DLD1 (cell line): ENCODE measurements around the gene OR1F1.
"Not testable (repeated sequence)": the region's sequence is repeated elsewhere in the genome, so short reads cannot be mapped to it uniquely, and the experiment has no call there.

ENCODE experiments used
- in situ Hi-C: cut with HindIII; loops from 2 replicates; pipeline ENCODE4 v1.10.0; 2017; ENCODE audit warnings: low sequenced_read_pairs

The OR1F1 gene

GRCh38 chr16:3197694-3198333 lies 9.8 kb downstream of the OR1F1 start:
- in situ Hi-C loops = not testable (repeated sequence)

DNA sequence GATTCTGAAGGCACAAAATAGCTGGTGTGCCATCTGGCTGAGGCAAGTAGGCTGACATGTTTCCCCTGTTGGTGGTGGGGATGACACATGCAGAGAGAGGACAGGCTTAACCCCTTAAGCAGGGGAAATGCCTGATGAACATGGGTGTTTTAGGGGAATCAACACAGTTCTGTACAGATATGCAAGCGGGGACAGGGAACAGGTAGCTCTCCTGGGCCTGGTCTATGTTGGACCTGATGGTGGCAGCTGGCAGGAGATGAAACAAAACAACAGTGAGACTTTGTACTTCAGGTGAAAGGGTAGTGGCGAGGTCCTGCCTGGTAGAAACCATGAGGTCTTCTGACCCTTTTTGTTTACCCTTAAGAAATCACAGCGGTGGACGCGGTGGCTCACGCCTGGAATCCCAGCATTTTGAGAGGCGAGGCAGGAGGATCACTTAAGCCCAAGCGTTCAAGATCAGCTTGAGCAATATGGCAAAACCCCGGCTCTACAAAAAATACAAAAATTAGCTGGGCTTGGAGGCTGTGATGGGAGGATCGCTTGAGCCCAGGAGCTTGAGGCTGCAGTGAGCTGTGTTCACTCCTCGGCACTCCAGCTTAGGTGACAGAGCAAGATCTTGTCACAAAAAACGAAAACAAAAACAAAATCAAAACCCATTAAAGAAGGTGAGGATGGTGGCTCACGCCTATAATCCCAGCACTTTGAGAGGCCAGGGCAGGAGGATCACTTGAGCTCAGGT lies 10.5 kb downstream of the OR1F1 start:
- in situ Hi-C loops = no loop called here

GRCh38 chr16:3202903-3203539 lies 15.0 kb downstream of the OR1F1 start:
- in situ Hi-C loops = no loop called here

GRCh38 chr16:3205939-3206338 lies 17.9 kb downstream of the OR1F1 start:
- in situ Hi-C loops = not testable (repeated sequence)

GRCh38 chr16:3207086-3207953 lies 19.3 kb downstream of the OR1F1 start:
- in situ Hi-C loops = no loop called here

- in situ Hi-C loops = no loop called here
These were observed 24.0 kb downstream of the OR1F1 start for GRCh38 chr16:3212006-3212405.

DNA sequence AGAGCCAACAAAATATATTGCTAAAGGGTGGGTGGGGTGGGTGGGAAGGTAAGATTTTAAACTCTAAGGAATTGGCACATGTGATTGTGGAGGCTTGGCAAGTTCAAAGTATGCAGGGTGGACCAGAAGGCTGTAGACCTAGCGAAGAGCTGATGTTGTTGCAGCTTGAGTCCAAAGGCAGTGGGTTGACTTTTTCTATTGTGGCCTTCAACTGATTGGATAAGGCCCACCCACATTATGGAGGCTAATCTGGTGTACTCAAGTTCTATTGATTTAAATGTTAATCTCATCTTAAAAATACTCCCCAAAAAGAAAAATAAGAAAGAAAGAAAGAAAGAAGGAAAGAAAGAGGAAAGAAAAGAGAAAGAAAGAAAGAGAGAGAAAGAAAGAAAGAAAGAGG lies 24.6 kb downstream of the OR1F1 start:
- in situ Hi-C loops = no loop called here

DNA sequence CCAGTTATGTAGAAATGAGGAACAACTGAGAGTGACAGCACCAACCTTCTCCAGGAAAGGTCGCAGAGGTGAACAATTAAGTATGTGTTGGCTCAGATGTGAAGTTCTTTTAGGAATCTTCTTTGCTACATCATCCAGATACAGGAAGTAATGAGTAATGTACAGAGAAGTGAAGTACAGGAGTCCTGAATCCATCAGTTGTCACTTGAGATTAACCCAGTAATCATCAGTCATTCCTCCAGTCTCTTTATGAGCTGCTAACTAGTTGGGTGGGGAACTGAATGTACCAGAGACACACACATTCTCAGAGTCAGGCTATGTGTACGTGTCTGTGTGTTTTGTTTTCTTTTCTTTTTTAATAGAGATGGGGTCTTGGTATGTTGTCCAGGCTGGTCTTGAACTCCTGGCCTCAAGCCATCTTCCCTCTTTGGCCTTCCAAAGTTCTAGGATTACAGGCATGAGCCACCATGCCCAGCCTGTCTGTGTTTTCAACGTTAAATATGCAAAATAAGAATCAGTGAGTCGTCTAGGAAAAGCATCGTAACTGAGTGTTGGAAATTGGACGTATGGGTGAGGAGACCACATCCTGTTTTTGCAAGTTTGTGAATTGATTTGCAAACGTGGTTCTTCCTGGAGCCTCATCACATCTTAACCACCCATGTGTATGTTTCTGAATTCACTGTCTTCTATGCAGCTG lies 27.0 kb downstream of the OR1F1 start:
- in situ Hi-C loops = no loop called here

DNA sequence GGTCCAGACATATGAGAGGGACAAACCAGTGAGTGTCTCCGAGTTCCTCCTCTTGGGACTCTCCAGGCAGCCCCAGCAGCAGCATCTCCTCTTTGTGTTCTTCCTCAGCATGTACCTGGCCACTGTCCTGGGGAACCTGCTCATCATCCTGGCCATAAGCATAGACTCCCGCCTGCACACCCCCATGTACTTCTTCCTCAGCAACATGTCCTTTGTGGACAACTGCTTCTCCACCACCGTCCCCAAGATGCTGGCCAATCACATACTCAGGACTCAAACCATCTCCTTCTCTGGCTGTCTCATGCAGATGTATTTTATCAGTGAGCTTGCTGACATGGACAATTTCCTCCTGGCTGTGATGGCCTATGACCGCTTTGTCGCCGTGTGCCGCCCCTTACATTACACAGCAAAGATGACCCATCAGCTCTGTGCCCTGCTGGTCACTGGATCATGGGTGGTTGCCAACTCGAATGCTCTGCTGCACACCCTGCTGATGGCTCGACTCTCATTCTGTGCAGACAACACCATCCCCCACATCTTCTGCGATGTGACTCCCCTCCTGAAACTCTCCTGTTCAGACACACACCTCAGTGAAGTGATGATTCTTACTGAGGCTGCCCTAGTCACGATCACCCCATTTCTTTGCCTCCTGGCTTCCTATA lies 27.7 kb downstream of the OR1F1 start:
- in situ Hi-C loops = no loop called here

DNA sequence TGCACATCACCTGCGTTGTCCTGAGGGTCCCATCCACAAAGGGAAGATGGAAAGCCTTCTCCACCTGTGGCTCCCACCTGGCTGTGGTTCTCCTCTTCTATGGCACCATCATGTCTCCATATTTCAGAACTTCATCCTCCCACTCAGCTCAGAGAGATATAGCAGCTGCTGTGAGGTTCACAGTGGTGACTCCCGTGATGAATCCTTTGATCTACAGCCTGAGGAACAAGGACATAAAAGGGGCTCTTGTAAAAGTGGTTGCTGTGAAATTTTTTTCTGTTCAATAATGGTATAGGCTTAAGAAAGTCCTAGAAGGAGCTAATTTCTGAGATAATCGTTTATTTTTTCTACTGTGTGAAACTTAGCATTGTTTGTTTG lies 28.2 kb downstream of the OR1F1 start:
- in situ Hi-C loops = no loop called here

DNA sequence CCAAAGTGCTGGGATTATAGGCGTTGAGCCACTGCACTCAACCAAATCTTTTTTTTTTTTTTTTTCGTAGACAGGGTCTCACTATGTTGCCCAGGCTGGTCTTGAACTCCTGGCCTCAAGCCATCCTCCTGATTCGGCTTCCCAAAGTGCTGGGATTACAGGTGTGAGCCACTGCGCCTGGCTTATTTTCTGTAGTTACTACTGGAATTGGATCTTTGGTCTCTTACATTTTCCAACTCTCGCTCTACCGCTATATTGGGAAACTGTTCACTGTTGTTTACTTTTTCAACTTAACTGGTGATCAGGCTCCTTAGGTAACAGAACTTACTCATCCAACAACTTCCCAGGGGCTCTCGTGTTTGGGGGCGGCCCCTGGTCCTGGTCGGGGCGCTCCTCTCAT lies 32.8 kb downstream of the OR1F1 start:
- in situ Hi-C loops = no loop called here

DNA sequence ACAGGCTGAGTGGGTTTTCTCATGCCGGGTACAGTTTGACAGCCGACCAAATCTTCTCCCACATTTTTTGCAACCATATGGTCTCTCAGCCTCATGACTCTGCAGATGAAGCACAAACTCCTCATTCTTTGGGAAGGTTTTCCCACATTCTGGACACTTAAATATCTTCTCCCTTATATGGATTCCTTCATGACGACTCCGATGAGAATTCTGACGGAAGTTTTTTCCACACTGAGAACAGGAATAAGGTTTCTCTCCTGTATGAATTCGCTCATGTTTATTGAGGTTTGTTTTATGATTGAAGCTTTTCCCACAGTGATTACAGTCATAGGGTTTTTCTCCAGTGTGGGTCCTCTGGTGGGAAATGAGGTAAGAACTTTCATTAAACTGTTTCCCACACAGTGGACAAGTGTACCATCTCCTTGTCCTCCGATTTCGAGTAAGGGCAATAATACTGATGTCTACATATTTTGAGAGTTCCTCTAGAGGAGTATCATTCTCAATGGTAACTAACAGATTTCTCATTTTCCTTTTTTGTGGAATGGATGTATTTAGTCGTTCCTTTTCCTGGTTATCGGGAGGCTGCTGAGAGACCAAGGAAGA lies 36.0 kb downstream of the OR1F1 start:
- in situ Hi-C loops = no loop called here

GRCh38 chr16:3234543-3234856 lies 46.5 kb downstream of the OR1F1 start:
- in situ Hi-C loops = no loop called here

GRCh38 chr16:3234857-3235561 lies 47.0 kb downstream of the OR1F1 start, which contains the start of gene ZNF200:
Gene ZNF200, minus strand, starts transcription at chr16:3235158. Its CDS starts 1,403 bp downstream, at chr16:3233755.
- in situ Hi-C loops = no loop called here

DNA sequence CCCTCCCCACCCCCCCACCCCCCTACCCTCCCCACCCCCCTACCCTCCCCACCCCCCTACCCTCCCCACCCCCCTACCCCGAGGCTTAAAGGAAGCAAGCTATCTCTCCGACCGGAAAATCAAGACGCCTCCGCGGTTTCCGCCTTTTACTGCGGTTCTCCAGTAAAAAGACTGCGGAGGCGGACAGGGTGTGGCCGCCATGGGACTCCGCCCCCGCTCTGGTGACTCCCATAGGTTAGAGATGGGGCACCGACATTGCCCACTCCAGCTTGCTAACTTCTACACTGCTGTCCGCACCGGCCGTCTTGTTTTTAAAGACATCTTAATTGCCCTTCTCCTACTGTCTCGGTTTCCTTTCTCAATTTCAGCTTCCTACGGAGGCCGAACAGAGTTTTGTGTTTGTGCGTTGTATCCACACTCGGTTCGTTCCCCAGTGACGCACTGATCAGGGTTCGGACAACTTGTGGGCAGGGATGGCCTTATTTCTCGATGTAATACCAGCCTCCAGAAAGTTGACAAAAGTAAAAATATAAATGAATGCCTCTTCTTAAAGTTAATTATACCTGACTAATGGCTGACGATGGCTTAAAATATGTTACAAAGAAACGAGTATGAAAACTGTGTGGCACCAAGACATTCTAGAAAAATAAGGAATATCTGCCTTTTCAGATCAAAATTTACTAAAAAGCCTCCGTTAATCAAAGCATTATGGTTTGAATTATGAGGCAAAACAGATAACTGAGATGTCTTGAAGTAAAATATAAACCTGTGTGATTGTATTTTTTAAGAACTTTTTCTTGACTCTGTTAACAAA lies 48.1 kb downstream of the OR1F1 start:
- in situ Hi-C loops = no loop called here

DNA sequence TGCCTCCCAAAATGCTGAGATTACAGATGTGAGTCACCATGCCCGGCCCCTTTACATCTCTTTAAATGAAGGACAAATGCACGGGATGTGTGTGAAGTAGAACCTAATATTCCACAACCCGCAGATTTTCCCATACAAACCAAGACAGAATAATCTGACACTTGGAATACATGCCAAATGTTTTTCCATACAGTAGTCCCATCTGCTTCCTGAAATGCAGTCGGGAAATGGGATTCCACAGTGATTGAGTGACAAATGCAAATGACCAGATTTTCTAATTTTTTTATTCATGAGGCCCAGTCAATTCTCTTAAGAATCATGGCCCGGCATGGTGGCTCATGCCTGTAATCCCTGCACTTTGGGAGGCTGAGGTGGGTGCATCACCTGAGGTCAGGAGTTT lies 53.8 kb downstream of the OR1F1 start:
- in situ Hi-C loops = no loop called here

DNA sequence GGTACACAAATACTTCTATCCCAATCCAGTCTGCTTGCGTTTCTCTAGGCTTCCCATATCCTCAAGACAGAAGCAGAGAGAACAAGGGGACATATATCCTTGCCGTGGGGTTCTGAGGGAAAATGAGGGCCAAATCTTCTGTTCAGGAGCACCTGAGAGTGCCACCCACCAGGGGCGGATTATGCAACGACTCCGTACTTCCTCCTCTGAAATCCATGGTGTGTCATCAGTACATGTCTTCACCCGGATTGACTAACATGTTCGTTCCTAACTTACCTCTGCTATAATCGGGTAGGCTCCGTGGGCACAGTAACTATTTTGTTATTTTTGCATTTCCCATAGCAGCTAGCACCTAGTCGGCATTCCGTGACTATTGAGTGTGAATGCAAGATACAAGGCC lies 54.7 kb downstream of the OR1F1 start:
- in situ Hi-C loops = no loop called here

DNA sequence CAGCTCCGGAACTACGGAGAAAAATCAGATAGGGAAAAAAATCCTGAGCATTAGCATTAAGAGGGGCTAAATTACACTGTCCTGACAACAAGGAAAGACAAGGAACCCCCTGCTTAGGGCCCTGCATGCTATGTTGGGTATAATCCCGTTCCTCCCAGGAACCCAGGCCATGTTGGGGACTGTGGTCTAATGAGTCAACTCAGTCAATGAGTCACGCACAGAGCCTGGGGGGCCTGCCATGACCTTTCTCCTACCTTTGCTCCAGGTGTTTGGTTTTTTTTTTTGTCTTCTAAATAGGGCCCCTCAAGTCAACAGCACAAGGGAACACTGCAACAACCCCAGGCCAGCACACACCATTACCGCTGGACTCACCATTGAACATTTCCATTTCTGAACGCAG lies 55.9 kb downstream of the OR1F1 start:
- in situ Hi-C loops = no loop called here
